Retinal pigment epithelial cell (primary cell): Measurements from ENCODE around the gene AKAP6.

ENCODE experiments used
- DNase-seq: peaks from one replicate; pipeline ENCODE4 v3.0.0-alpha.2; 2010; ENCODE audit warnings: low read depth
- H3K4me3 ChIP-seq: 2 replicates; pipeline ENCODE4 v1.5.1; 2011; ENCODE audit warnings: mild to moderate bottlenecking, low read length, control low read depth, moderate library complexity
- TF ChIP-seq, protein P1 (sequence below): conservative IDR thresholded peaks from 2 replicates; pipeline ENCODE4 v1.5.1; 2011; ENCODE audit warnings: low read depth, low read length, control low read depth, inconsistent platforms

Gene AKAP6

DNA sequence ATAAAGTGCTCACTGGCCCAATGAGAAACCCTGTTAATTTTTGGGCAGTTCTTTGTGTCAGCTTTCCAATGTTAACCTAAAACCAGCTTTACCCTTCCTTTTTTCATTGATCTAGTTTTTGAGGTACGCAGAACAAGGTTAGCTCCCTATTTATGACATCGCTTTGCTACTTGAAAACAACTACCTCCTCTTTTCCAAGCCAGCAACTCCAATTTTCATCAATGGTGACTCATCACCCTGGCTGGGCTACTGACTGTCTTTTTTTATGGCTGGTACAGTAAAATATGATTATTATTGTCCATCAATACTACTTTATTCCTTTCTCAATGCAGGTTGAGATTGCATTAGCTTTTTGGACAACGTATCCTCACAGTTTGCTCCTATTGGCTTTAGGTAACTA, 22.5 kb upstream of the AKAP6 start:
- TF ChIP-seq, protein P1, sequence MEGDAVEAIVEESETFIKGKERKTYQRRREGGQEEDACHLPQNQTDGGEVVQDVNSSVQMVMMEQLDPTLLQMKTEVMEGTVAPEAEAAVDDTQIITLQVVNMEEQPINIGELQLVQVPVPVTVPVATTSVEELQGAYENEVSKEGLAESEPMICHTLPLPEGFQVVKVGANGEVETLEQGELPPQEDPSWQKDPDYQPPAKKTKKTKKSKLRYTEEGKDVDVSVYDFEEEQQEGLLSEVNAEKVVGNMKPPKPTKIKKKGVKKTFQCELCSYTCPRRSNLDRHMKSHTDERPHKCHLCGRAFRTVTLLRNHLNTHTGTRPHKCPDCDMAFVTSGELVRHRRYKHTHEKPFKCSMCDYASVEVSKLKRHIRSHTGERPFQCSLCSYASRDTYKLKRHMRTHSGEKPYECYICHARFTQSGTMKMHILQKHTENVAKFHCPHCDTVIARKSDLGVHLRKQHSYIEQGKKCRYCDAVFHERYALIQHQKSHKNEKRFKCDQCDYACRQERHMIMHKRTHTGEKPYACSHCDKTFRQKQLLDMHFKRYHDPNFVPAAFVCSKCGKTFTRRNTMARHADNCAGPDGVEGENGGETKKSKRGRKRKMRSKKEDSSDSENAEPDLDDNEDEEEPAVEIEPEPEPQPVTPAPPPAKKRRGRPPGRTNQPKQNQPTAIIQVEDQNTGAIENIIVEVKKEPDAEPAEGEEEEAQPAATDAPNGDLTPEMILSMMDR: no peak
- no peak for DNase-seq
- no peak overlapping the region for H3K4me3 ChIP-seq

DNA sequence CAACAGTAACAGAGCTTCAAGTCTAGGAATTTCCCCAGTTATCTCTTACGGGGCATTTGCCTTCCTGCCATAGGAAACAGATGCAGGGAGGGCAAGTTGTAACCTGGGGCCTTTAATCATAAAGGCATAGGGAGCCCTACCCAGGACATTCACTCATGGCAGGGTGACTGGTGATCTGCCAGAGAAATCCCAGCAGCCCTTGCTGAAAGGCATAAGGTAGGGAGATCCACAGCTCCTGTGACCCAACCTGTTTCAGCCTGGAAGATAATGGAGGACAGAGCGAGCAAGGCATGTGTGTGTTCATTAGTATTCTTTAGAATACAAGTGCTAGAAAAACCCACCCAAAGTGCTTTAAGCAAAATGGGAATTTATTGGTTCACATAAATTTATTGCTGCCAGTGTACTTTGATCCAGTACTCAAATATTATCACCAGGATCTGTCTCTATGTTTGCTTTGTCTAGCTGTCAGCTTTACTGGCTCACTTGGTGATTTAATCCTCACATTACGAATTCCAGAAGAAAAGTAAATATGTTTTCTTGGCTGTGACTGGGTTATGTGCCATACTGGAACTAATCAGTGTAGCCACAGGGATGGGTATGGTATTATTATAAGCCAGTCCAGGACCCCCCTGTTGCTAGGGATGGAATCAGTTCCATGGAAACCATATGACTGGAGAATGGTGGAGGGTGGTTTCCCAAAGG, 21.1 kb upstream of the AKAP6 start:
- TF ChIP-seq, protein P1: no peak
- peak; percentile 88 for DNase-seq
- H3K4me3 ChIP-seq: no peak overlapping the region

DNA sequence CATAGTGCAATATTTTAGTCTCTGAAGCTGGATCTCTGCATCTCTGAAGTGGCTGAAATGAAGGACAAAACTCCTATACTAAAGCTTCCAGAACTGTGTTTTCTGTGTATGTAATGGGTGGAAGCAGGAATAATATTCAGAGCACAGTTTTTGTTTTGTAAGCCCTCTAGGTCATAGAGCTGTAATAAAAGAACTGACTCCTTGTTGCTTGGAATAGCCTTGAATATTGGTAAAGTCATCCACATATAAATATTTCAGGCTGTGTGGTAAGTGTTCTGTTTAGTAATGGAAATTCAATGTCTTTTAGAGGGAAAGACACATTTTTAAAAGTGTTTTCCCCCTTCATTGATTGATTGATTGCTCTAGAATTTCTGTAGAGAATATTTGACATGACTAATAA, 18.2 kb upstream of the AKAP6 start:
- no peak overlapping the region for H3K4me3 ChIP-seq
- DNase-seq: no peak
- TF ChIP-seq, protein P1: no peak

DNA sequence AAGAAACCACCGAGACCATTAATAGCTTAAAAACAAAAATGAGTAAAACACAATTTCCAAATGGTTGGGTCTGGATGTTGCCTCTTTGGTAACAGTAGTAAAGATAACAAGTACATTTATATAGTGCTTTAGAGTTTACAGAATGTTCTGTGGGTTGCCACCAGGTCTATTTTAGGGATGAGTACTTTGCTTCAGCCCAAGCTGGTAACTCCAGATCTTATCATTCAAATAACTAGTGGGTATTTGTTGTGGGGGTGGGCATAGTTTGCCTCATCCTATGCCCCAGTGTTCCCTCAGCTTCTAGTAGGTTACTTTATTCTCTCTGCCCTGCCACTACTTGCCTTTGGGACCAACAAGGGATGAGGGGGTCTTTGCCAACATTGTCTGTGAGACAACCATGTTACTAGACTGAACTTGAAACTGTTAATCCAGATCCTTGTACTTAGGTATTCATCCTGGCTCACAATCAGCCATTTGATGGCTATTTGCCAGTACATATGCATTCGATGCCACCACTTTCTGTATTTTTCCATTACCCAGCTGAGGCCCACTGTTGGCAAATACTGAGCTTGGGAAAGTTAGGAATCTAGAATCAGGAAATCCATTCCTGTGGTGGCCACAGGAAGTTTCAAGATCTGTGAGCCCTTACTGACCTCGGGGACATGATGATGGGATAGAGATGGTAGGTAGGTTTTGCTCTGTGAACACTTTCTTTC, 17.6 kb upstream of the AKAP6 start:
- no peak overlapping the region for H3K4me3 ChIP-seq
- DNase-seq: no peak
- TF ChIP-seq, protein P1: no peak

DNA sequence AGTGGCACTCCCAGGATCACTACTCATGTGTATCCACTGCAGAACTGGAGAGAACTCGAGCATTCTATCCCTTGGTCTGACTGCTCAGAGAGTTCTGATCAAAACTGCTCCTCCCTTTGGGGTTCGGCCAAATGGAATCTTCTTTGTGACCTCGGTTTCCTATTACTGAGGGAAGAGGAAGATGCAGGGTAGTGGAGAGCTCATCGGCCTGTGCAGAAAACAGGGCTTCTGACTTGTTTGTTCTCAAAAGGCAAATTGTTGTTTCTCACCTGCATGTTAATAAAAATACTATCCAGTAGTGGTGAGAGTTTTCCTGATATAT, 17.1 kb upstream of the AKAP6 start:
- no peak overlapping the region for H3K4me3 ChIP-seq
- DNase-seq: no peak
- TF ChIP-seq, protein P1: no peak

- no peak overlapping the region for H3K4me3 ChIP-seq
- TF ChIP-seq, protein P1: no peak
- no peak for DNase-seq
Observed at GRCh38 chr14:32313844-32314376, 15.2 kb upstream of the AKAP6 start.
